GM04503 (cell line): ENCODE results near the gene PDE6A.
"Not testable (repeated sequence)": the region's sequence is repeated elsewhere in the genome, so short reads cannot be mapped to it uniquely, and the experiment has no call there.

Experiments used
- DNase-seq: peaks from one replicate; pipeline ENCODE4 v3.0.0-alpha.2; 2012; ENCODE audit warnings: low read depth

The PDE6A gene

GRCh38 chr5:149951138-149951749 is 6.7 kb upstream of the PDE6A start:
- no peak for DNase-seq

- DNase-seq = no peak
Measured at GRCh38 chr5:149948993-149949392, 4.4 kb upstream of the PDE6A start.

GRCh38 chr5:149946118-149946517 is 1.5 kb upstream of the PDE6A start:
- DNase-seq = no peak

GRCh38 chr5:149943177-149943949 is 1.2 kb downstream of the PDE6A start:
- DNase-seq = not testable (repeated sequence)

GRCh38 chr5:149942741-149943169 is 1.8 kb downstream of the PDE6A start:
- DNase-seq = not testable (repeated sequence)

GRCh38 chr5:149942199-149942598 is 2.4 kb downstream of the PDE6A start:
- DNase-seq = no peak

- DNase-seq = no peak
Measured at GRCh38 chr5:149941795-149942194, 2.8 kb downstream of the PDE6A start.

- DNase-seq = no peak
Measured at GRCh38 chr5:149940941-149941644, 3.5 kb downstream of the PDE6A start.

GRCh38 chr5:149940077-149940574 is 4.5 kb downstream of the PDE6A start:
- no peak for DNase-seq

- DNase-seq = no peak
Measured at GRCh38 chr5:149939546-149939945, 5.0 kb downstream of the PDE6A start.

GRCh38 chr5:149938791-149939358 is 5.7 kb downstream of the PDE6A start:
- peak; percentile 58 for DNase-seq

GRCh38 chr5:149938279-149938678 is 6.3 kb downstream of the PDE6A start:
- DNase-seq = no peak

- no peak for DNase-seq
Measured at GRCh38 chr5:149937610-149938009, 7.0 kb downstream of the PDE6A start.

GRCh38 chr5:149936700-149937091 is 7.9 kb downstream of the PDE6A start:
- no peak for DNase-seq

GRCh38 chr5:149936044-149936699 is 8.4 kb downstream of the PDE6A start:
- DNase-seq = no peak

- no peak for DNase-seq
Measured at GRCh38 chr5:149935431-149935901, 9.1 kb downstream of the PDE6A start.

- no peak for DNase-seq
Measured at GRCh38 chr5:149932445-149933350, 11.9 kb downstream of the PDE6A start.

GRCh38 chr5:149931992-149932436 is 12.6 kb downstream of the PDE6A start:
- no peak for DNase-seq

GRCh38 chr5:149930749-149931574 is 13.6 kb downstream of the PDE6A start:
- DNase-seq = no peak
